ENCODE results near the gene ZNF558. TPM values are rescaled to one million over a fixed set of nuclear protein-coding genes. Genes with fewer than 3 reads are reported as not detected.
"Not testable (repeated sequence)": the region's sequence is repeated elsewhere in the genome, so short reads cannot be mapped to it uniquely, and the experiment has no call there.

ZNF558 gene
- total RNA-seq, 1 experiment from 2014 or later, result 18.7 TPM

- H3K9me3 ChIP-seq (ENCODE audit: low read depth, low read length, poor library complexity, severe bottlenecking); POLR2A ChIA-PET (ENCODE audit: low non-redundant PET); H3K36me3 ChIP-seq (ENCODE audit: insufficient read depth, low read length, poor library complexity, severe bottlenecking); BruUV-seq (replicated peaks); CTCF ChIA-PET; DNase-seq (ENCODE audit: low spot score); intact Hi-C loops (cut with micrococcal nuclease; ENCODE audit: unreplicated experiment); H3K4me3 ChIP-seq (ENCODE audit: low read depth, low read length, poor library complexity, severe bottlenecking); H3K27me3 ChIP-seq (replicated peaks; ENCODE audit: insufficient read depth, low read depth, low read length, poor library complexity); H3K27ac ChIP-seq (ENCODE audit: low read depth, low read length, poor library complexity, severe bottlenecking); H3K4me1 ChIP-seq (ENCODE audit: insufficient read depth, low read length, poor library complexity, severe bottlenecking): not testable (repeated sequence)
Measured at GRCh38 chr19:8769265-8769664, 62.8 kb downstream of the ZNF558 start.

- H3K9me3 ChIP-seq (ENCODE audit: low read depth, low read length, poor library complexity, severe bottlenecking); BruUV-seq (replicated peaks); H3K36me3 ChIP-seq (ENCODE audit: insufficient read depth, low read length, poor library complexity, severe bottlenecking); H3K4me3 ChIP-seq (ENCODE audit: low read depth, low read length, poor library complexity, severe bottlenecking); DNase-seq (ENCODE audit: low spot score); H3K4me1 ChIP-seq (ENCODE audit: insufficient read depth, low read length, poor library complexity, severe bottlenecking); H3K27me3 ChIP-seq (replicated peaks; ENCODE audit: insufficient read depth, low read depth, low read length, poor library complexity); intact Hi-C loops (cut with micrococcal nuclease; ENCODE audit: unreplicated experiment); POLR2A ChIA-PET (ENCODE audit: low non-redundant PET); CTCF ChIA-PET; H3K27ac ChIP-seq (ENCODE audit: low read depth, low read length, poor library complexity, severe bottlenecking): not testable (repeated sequence)
Measured at GRCh38 chr19:8767257-8767656, 64.8 kb downstream of the ZNF558 start.

Other genes starting within 250 kb of the ZNF558 start
- gene ADAMTS10, start 221.6 kb downstream of the ZNF558 start, total RNA-seq (2021), result 29.5 and 40.5 TPM in 2 replicates
- not detected in 2 replicates for gene NFILZ, start 201.7 kb downstream of the ZNF558 start, total RNA-seq (2021)
- gene ACTL9, start 133.5 kb downstream of the ZNF558 start, total RNA-seq (2021), result not detected in 2 replicates
- not detected in 2 replicates for gene OR2Z1, start 110.7 kb downstream of the ZNF558 start, total RNA-seq (2021)
- not detected in 2 replicates for gene MBD3L1, start 73 bp upstream of the ZNF558 start, total RNA-seq (2021)
- gene MUC16, start 178.1 kb upstream of the ZNF558 start, total RNA-seq (2021), result not detected in 2 replicates

All from A673 (cell line).